H1 (cell line): Measurements from ENCODE around the gene RTN4IP1. TPM values are rescaled to one million over a fixed set of nuclear protein-coding genes. Genes with fewer than 3 reads are reported as not detected.

ENCODE experiments used
- CTCF ChIA-PET: fragments of 300-600 bp; sonication (Branson Sonifier 250); formaldehyde crosslinking; loops from one replicate; lab custom pipeline; 2021; ENCODE audit not compliant: partially characterized antibody; lab: Charles Lee
- POLR2A ChIA-PET: fragments of 300-600 bp; sonication (Branson Sonifier 250); formaldehyde crosslinking; loops from one replicate; lab custom pipeline; 2021; ENCODE audit warnings: inconsistent platforms; ENCODE audit not compliant: partially characterized antibody; lab: Charles Lee
- DNase-seq, 2 experiments: peaks; one replicate each; pipeline versions ENCODE4 v3.0.0 to v3.0.0-alpha.2; 2010 to 2022; ENCODE audit warnings: low spot score in 2 of 2, low read depth in 1 of 2, mixed read lengths in 1 of 2
- FAIRE-seq: peaks from 2 replicates; lab custom pipeline; 2011; peaks lifted over from hg19 to GRCh38; lab: Jason Lieb, UNC
- H2AFZ ChIP-seq: 2 replicates; pipeline ENCODE4 v1.8.1; 2012; ENCODE audit warnings: low read length, inconsistent platforms
- H2AK5ac ChIP-seq: 2 replicates; pipeline ENCODE4 v1.6.1; 2013; ENCODE audit warnings: low read depth, low read length
- H2BK120ac ChIP-seq: replicated peaks from 2 replicates; pipeline ENCODE3; 2013; ENCODE audit warnings: low read depth, low read length, inconsistent platforms
- H2BK12ac ChIP-seq: 2 replicates; pipeline ENCODE4 v1.6.1; 2013; ENCODE audit warnings: low read depth, low read length
- H2BK15ac ChIP-seq: 2 replicates; pipeline ENCODE4 v1.6.1; 2013; ENCODE audit warnings: low read length
- H2BK20ac ChIP-seq: 2 replicates; pipeline ENCODE4 v1.6.1; 2013; ENCODE audit warnings: low read length
- H2BK5ac ChIP-seq: 2 replicates; pipeline ENCODE4 v1.6.1; 2013; ENCODE audit warnings: low read depth, low read length
- H3K14ac ChIP-seq: 2 replicates; pipeline ENCODE4 v1.6.1; 2013; ENCODE audit warnings: inconsistent platforms; ENCODE audit not compliant: insufficient read length
- H3K18ac ChIP-seq: 2 replicates; pipeline ENCODE4 v1.6.1; 2013; ENCODE audit warnings: low read length; ENCODE audit errors: extremely low read depth
- H3K23ac ChIP-seq: 2 replicates; pipeline ENCODE4 v1.6.1; 2013; ENCODE audit warnings: inconsistent platforms; ENCODE audit not compliant: insufficient read length
- H3K23me2 ChIP-seq: 2 replicates; pipeline ENCODE4 v1.6.1; 2013; ENCODE audit warnings: low read depth, low read length
- H3K27ac ChIP-seq: 2 replicates; pipeline ENCODE4 v1.6.1; 2011; ENCODE audit warnings: low read depth, low read length, inconsistent platforms
- H3K27me3 ChIP-seq, 4 experiments: replicated peaks in 1 of 4; 1 replicate in 1 of 4; 2 replicates in 3 of 4; pipeline versions ENCODE4 v1.6.1 to v1.8.1; 2011 to 2013; ENCODE audit warnings: low read length in 3 of 4, mild to moderate bottlenecking in 3 of 4, inconsistent platforms in 2 of 4, mixed read lengths in 2 of 4, moderate library complexity in 1 of 4; ENCODE audit not compliant: control insufficient read depth in 3 of 4, insufficient read depth in 3 of 4; ENCODE audit errors: extremely low read depth in 1 of 4
- H3K36me3 ChIP-seq, 4 experiments: 2 replicates each; pipeline versions ENCODE4 v1.6.1 to v1.8.1; 2011 to 2013; ENCODE audit warnings: mild to moderate bottlenecking in 4 of 4, low read length in 3 of 4, moderate library complexity in 2 of 4, control low read depth in 1 of 4, inconsistent platforms in 1 of 4; ENCODE audit not compliant: insufficient read depth in 4 of 4, control insufficient read depth in 2 of 4
- H3K4ac ChIP-seq: replicated peaks from 2 replicates; pipeline ENCODE3; 2013; ENCODE audit warnings: low read length, low read depth, mixed read lengths, inconsistent platforms; ENCODE audit not compliant: insufficient read length
- H3K4me1 ChIP-seq, 4 experiments: replicated peaks in 1 of 4; 1 replicate in 1 of 4; 2 replicates in 3 of 4; pipeline versions ENCODE4 v1.6.1 to v1.8.1; 2011 to 2013; ENCODE audit warnings: low read length in 3 of 4, inconsistent platforms in 2 of 4, mixed read lengths in 1 of 4; ENCODE audit not compliant: insufficient read depth in 4 of 4, control insufficient read depth in 3 of 4
- H3K4me2 ChIP-seq, 2 experiments: 2 replicates each; pipeline versions ENCODE4 v1.6.1 to v1.8.1; 2011 to 2013; ENCODE audit warnings: low read depth in 2 of 2, low read length in 2 of 2, control low read depth in 1 of 2, inconsistent platforms in 1 of 2, mild to moderate bottlenecking in 1 of 2; ENCODE audit not compliant: insufficient read depth in 1 of 2
- H3K4me3 ChIP-seq, 4 experiments: fragments of 200-600, 300-600 bp in 1 of 4; sonication (generic), shearing (Covaris generic), sonication (Bioruptor Twin) in 1 of 4; 2 replicates each; pipeline versions ENCODE4 v1.5.1 to v1.8.1; 2011 to 2016; ENCODE audit warnings: low read length in 4 of 4, low read depth in 3 of 4, control low read depth in 2 of 4, inconsistent platforms in 2 of 4, mild to moderate bottlenecking in 2 of 4, mixed read lengths in 1 of 4, moderate library complexity in 1 of 4; ENCODE audit not compliant: insufficient read depth in 2 of 4; ENCODE audit errors: extremely low read depth in 1 of 4
- H3K56ac ChIP-seq: replicated peaks from 2 replicates; pipeline ENCODE3; 2013; ENCODE audit warnings: low read depth, mild to moderate bottlenecking, mixed read lengths, low read length, inconsistent platforms; ENCODE audit not compliant: insufficient read length
- H3K79me1 ChIP-seq: 2 replicates; pipeline ENCODE4 v1.6.1; 2013; ENCODE audit warnings: low read depth, low read length, control low read depth
- H3K79me2 ChIP-seq, 2 experiments: 2 replicates each; pipeline versions ENCODE4 v1.6.1 to v1.8.1; 2012 to 2013; ENCODE audit warnings: low read length in 2 of 2, mild to moderate bottlenecking in 2 of 2, inconsistent platforms in 1 of 2; ENCODE audit not compliant: insufficient read depth in 2 of 2, control insufficient read depth in 1 of 2
- H3K9ac ChIP-seq, 4 experiments: replicated peaks in 1 of 4; 1 replicate in 1 of 4; 2 replicates in 3 of 4; pipeline versions ENCODE4 v1.6.1 to v1.8.1; 2011 to 2013; ENCODE audit warnings: low read depth in 3 of 4, low read length in 3 of 4, control low read depth in 2 of 4, mild to moderate bottlenecking in 2 of 4, moderate library complexity in 2 of 4, inconsistent platforms in 1 of 4; ENCODE audit errors: extremely low read depth in 1 of 4
- H3K9me3 ChIP-seq, 2 experiments: 2 replicates each; pipeline versions ENCODE4 v1.6.1 to v1.8.1; 2012 to 2013; ENCODE audit warnings: mild to moderate bottlenecking in 2 of 2, moderate library complexity in 2 of 2, control low read depth in 1 of 2, inconsistent platforms in 1 of 2, low read depth in 1 of 2, low read length in 1 of 2, mixed read lengths in 1 of 2; ENCODE audit not compliant: insufficient read depth in 2 of 2
- H4K20me1 ChIP-seq, 2 experiments: replicated peaks in 1 of 2; 2 replicates each; pipeline versions ENCODE3 to v1.8.1; 2011 to 2013; ENCODE audit warnings: inconsistent platforms in 2 of 2, low read length in 2 of 2, mild to moderate bottlenecking in 1 of 2; ENCODE audit not compliant: insufficient read depth in 2 of 2, control insufficient read depth in 1 of 2
- H4K5ac ChIP-seq: 2 replicates; pipeline ENCODE4 v1.6.1; 2013; ENCODE audit warnings: low read length, low read depth, mixed read lengths, inconsistent platforms; ENCODE audit not compliant: insufficient read length
- H4K8ac ChIP-seq: 2 replicates; pipeline ENCODE4 v1.8.0; 2013; ENCODE audit warnings: mild to moderate bottlenecking, moderate library complexity, low read length, inconsistent platforms; ENCODE audit not compliant: insufficient read depth; ENCODE audit errors: extremely low read depth
- H4K91ac ChIP-seq: replicated peaks from 2 replicates; pipeline ENCODE3; 2013; ENCODE audit warnings: low read length, mixed read lengths, inconsistent platforms; ENCODE audit not compliant: insufficient read length
- BACH1 ChIP-seq: IDR thresholded peaks from 2 replicates; pipeline ENCODE4 v1.6.1; 2012; ENCODE audit warnings: low read length, improper control_type of control experiment
- BCL11A ChIP-seq, 2 experiments: IDR thresholded peaks; one replicate each; pipeline ENCODE4 v1.6.1; 2011; ENCODE audit warnings: low read depth in 2 of 2, low read length in 2 of 2, mild to moderate bottlenecking in 2 of 2
- CHD2 ChIP-seq: IDR thresholded peaks from 2 replicates; pipeline ENCODE4 v1.6.1; 2012; ENCODE audit warnings: low read length, improper control_type of control experiment
- FOSL1 ChIP-seq: IDR thresholded peaks from 2 replicates; pipeline ENCODE4 v1.6.1; 2011; ENCODE audit warnings: mild to moderate bottlenecking, low read depth, low read length, moderate library complexity; ENCODE audit not compliant: insufficient read depth
- JUN ChIP-seq: IDR thresholded peaks from 2 replicates; pipeline ENCODE4 v1.6.1; 2011; ENCODE audit warnings: low read depth, mild to moderate bottlenecking, improper control_type of control experiment, low read length
- POLR2A ChIP-seq, 2 experiments: IDR thresholded peaks; 1 replicate in 1 of 2; 2 replicates in 1 of 2; pipeline ENCODE4 v1.6.1; 2011; ENCODE audit warnings: low read depth in 2 of 2, low read length in 2 of 2, mild to moderate bottlenecking in 2 of 2; ENCODE audit errors: control extremely low read depth in 1 of 2
- POLR2AphosphoS5 ChIP-seq: IDR thresholded peaks from 2 replicates; pipeline ENCODE4 v1.6.1; 2011; ENCODE audit warnings: low read depth, low read length
- RNF2 ChIP-seq: fragments of 200-900, 300-1000 bp; sonication (generic); IDR thresholded peaks from 2 replicates; pipeline ENCODE4 v1.7.1; 2016; ENCODE audit warnings: borderline replicate concordance, low read depth, mild to moderate bottlenecking, antibody characterized with exemption, low read length; ENCODE audit not compliant: poor library complexity, severe bottlenecking; ENCODE audit errors: missing control alignments
- SIRT6 ChIP-seq: IDR thresholded peaks from one replicate; pipeline ENCODE4 v1.7.1; 2012; ENCODE audit warnings: low read length, inconsistent platforms
- SP2 ChIP-seq: IDR thresholded peaks from 2 replicates; pipeline ENCODE4 v1.6.1; 2012; ENCODE audit warnings: mild to moderate bottlenecking, low read length, inconsistent platforms
- polyA plus RNA-seq, 7 experiments: library from polyadenylated mRNA; depleted of rRNA in 3 of 7; stranded (reverse) in 5 of 7; unstranded in 2 of 7; fragments of >200 nt in 5 of 7; fragments of 200-250 nt in 2 of 7; gene quantifications; 1 replicate in 5 of 7; 2 replicates in 1 of 7; 4 replicates in 1 of 7; pipeline versions ENCODE4 v1.2.1 to v1.2.3, GENCODE V29; 2011 to 2013; ENCODE audit warnings: missing spikeins in 2 of 7, mixed read lengths in 2 of 7
- total RNA-seq: library from RNA; stranded (reverse); fragmentation: NEBNext Ultra II Directional; extraction: Animal tissue kit (Norgen Biotek cat#: 25700); gene quantifications from 2 replicates; pipeline ENCODE4 v1.2.1, GENCODE V29; 2021
- TF ChIP-seq, protein P1 (sequence below): IDR thresholded peaks from 2 replicates; pipeline ENCODE4 v1.6.1; 2011; ENCODE audit warnings: low read length, improper control_type of control experiment
- TF ChIP-seq, protein P2 (sequence below): IDR thresholded peaks from 2 replicates; pipeline ENCODE4 v1.6.1; 2012; ENCODE audit warnings: inconsistent platforms

Gene RTN4IP1
- total and polyA plus RNA-seq, 2 of the 8 experiments (the other 6 are each of a cell fraction or from before 2014, with no cell fraction given): 14.6 to 19.5 TPM

DNA sequence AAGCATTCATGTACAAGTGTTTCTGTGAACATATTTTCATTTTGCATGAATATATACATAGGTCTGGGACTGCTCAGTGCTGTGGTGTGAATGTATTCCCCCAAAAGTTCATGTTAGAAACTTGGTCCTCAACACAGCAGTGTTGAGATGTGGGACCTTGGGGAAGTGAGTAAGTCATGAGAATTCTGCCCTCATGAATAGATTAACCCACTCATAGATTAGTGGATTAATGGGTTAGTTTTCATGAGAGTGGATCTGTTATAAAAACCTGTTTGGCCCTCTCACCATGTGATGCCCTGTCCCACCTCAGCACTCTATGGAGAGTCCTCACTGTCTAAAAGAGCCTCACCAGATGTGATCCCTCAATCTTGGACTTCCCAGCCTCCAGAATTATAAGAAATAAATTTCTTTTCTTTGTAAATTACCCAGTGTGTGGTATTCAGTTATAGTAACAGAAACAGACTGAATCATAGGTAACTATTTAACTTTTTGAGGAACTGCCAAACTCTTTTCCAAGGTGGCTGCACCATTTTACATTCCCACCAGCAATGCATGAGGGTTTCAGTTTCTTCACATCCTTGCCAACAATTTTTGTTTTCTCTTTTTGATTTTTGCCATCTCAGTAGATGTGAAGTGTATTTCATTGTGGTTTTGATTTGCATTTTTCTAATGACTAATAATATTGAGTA lies 45.4 kb upstream of the RTN4IP1 start:
- FAIRE-seq: no peak
- no peaks in the 10 kb centered on the region for H3K79me1 ChIP-seq
- no peak overlapping the region for H3K23ac ChIP-seq
- H3K27ac ChIP-seq: no peak overlapping the region
- no peak overlapping the region for H3K18ac ChIP-seq
- no peak overlapping the region for H2BK12ac ChIP-seq
- no peak overlapping the region for H2BK20ac ChIP-seq
- H2BK5ac ChIP-seq: no peak overlapping the region
- no peaks in the 10 kb centered on the region for H3K79me2 ChIP-seq
- no peak overlapping the region for H3K9ac ChIP-seq
- POLR2A ChIA-PET: no interaction called here
- H3K36me3 ChIP-seq: no peaks in the 10 kb centered on the region
- TF ChIP-seq SIRT6 (no peak), RNF2 (no peak), FOSL1 (no peak), BACH1 (no peak), SP2 (no peak), CHD2 (no peak), JUN (no peak), POLR2A (IDR thresholded peaks at IDR 0.05; ENCODE audit: control extremely low read depth in 1 of 2, low read depth in 2 of 2, low read length in 2 of 2) (no peak), POLR2AphosphoS5 (no peak), BCL11A (IDR thresholded peaks at IDR 0.05; ENCODE audit: low read depth in 2 of 2, low read length in 2 of 2) (no peak)
- TF ChIP-seq, protein P1, sequence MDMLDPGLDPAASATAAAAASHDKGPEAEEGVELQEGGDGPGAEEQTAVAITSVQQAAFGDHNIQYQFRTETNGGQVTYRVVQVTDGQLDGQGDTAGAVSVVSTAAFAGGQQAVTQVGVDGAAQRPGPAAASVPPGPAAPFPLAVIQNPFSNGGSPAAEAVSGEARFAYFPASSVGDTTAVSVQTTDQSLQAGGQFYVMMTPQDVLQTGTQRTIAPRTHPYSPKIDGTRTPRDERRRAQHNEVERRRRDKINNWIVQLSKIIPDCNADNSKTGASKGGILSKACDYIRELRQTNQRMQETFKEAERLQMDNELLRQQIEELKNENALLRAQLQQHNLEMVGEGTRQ: no peak
- TF ChIP-seq, protein P2, sequence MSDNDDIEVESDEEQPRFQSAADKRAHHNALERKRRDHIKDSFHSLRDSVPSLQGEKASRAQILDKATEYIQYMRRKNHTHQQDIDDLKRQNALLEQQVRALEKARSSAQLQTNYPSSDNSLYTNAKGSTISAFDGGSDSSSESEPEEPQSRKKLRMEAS: no peak
- TF ChIP-seq, all 59 proteins: peak for 0
- H3K4ac ChIP-seq: no peak overlapping the region
- peak overlapping the region; percentile 35 for H2BK120ac ChIP-seq
- H3K56ac ChIP-seq: no peak overlapping the region
- H3K23me2 ChIP-seq: no peaks in the 10 kb centered on the region; the same call in 1 of the 2 replicates
- no peak overlapping the region for H3K4me2 ChIP-seq
- H3K14ac ChIP-seq: no peak overlapping the region
- H3K4me1 ChIP-seq: peaks cover 0 to 3% (median 0%) of the 10 kb centered on the region in 4 experiments; a peak in 1 of 7 replicates
- H4K8ac ChIP-seq: no peak overlapping the region
- CTCF ChIA-PET: no interaction called here
- no peak overlapping the region for H3K4me3 ChIP-seq
- H4K20me1 ChIP-seq: no peaks in the 10 kb centered on the region
- DNase-seq: no peak
- H3K27me3 ChIP-seq: no peaks in the 10 kb centered on the region
- H3K9me3 ChIP-seq: no peaks in the 10 kb centered on the region
- H2BK15ac ChIP-seq: no peak overlapping the region
- H4K91ac ChIP-seq: no peak overlapping the region
- no peak overlapping the region for H4K5ac ChIP-seq
- H2AFZ ChIP-seq: no peak overlapping the region
- H2AK5ac ChIP-seq: no peak overlapping the region
